OCI-M1 (cell line): ENCODE results near the gene CBX2.

Experiments
- DNase-seq: peaks from one replicate; lab custom pipeline; 2025; lab: John Stamatoyannopoulos, UW

The CBX2 gene

GRCh38 chr17:79786930-79787643, 9.1 kb downstream of the CBX2 start:
- no peak for DNase-seq

GRCh38 chr17:79788455-79788854, 10.5 kb downstream of the CBX2 start:
- no peak for DNase-seq

GRCh38 chr17:79788989-79789942, 11.3 kb downstream of the CBX2 start:
- no peak for DNase-seq

GRCh38 chr17:79789943-79790804, 12.2 kb downstream of the CBX2 start:
- peak; percentile 59 for DNase-seq

GRCh38 chr17:79790805-79791734, 13.1 kb downstream of the CBX2 start:
- DNase-seq = no peak

GRCh38 chr17:79791735-79792161, 13.8 kb downstream of the CBX2 start:
- DNase-seq = no peak

GRCh38 chr17:79792341-79792871, 14.5 kb downstream of the CBX2 start:
- no peak for DNase-seq

- no peak for DNase-seq
These were observed 15.3 kb downstream of the CBX2 start for GRCh38 chr17:79792984-79793923.

- DNase-seq = no peak
These were observed 16.0 kb downstream of the CBX2 start for GRCh38 chr17:79793924-79794304.

- no peak for DNase-seq
These were observed 16.9 kb downstream of the CBX2 start for GRCh38 chr17:79794659-79795511.

GRCh38 chr17:79795795-79796443, 18.0 kb downstream of the CBX2 start:
- no peak for DNase-seq

GRCh38 chr17:79796444-79796762, 18.5 kb downstream of the CBX2 start:
- peak; percentile 74 for DNase-seq

- peak; percentile 99 for DNase-seq
These were observed 19.0 kb downstream of the CBX2 start, which contains the start of gene CBX8 for GRCh38 chr17:79796763-79797491. TSS of gene CBX8 (minus strand) at chr17:79797077. CDS start at chr17:79796998, 79 bp downstream.

GRCh38 chr17:79797492-79798298, 19.7 kb downstream of the CBX2 start:
- peak; percentile 53 for DNase-seq

- DNase-seq = no peak
These were observed 20.6 kb downstream of the CBX2 start for GRCh38 chr17:79798299-79799173.

GRCh38 chr17:79799174-79799537, 21.2 kb downstream of the CBX2 start:
- DNase-seq = peak; percentile 43
